Upper lobe of left lung (tissue), 4 donors: Measurements from ENCODE around the gene PLEKHM2.
A peak's percentile ranks its signal among the peaks of the same experiment; 100 is the strongest.

ENCODE experiments used
- EP300 ChIP-seq, 4 donors: sonication (generic); formaldehyde crosslinking; IDR thresholded peaks; one replicate each; pipeline ENCODE4 v1.5.1; 2017; ENCODE audit warnings: antibody characterized with exemption in 4 of 4, control low read depth in 2 of 4
- POLR2A ChIP-seq, 4 donors: fragments of 450-650 bp; IDR thresholded peaks; one replicate each; pipeline ENCODE4 v1.5.1; 2016 to 2017; ENCODE audit warnings: antibody characterized with exemption in 4 of 4, mild to moderate bottlenecking in 2 of 4
- POLR2AphosphoS5 ChIP-seq, 2 donors: sonication (generic); formaldehyde crosslinking; IDR thresholded peaks; one replicate each; pipeline ENCODE4 v1.5.1; 2017; ENCODE audit warnings: antibody characterized with exemption in 2 of 2
- TF ChIP-seq, protein P1 (sequence below), 6 experiments: fragments of 450-650 bp in 4 of 6; fragments of 200-600 bp in 2 of 6; sonication (generic) in 2 of 6; IDR thresholded peaks; one replicate each; pipeline ENCODE4 v1.5.1; 2016 to 2019; ENCODE audit warnings: antibody characterized with exemption in 6 of 6

DNA sequence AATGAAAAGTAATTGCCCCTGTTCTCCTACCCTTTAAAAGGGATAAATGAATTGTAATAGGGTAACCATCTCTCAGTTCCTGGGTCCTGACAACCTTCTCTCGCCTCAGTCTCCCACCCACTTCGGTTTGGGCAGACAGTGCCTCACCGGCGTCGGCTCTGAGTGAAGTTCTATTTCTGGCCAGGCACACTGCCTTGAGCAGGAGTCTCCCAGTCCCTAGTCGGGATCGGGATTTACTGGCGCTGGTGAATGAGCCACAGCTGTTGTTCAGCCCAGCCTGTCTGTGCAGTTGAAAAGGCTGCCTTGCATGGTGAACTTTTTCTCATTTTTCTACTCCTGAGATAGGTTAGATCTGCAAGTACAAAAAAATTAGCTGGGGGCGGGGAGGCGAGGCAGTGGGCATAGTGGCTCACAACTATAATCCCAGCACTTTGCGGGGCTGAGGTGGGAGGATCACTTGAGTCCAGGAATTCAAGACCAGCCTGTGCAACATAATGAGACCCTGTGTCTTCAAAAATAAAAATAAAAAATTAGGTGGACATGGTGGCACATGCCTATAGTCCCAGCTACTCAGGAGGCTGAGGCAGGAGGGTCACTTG lies 7.4 kb downstream of the PLEKHM2 start:
- TF ChIP-seq EP300 (IDR thresholded peaks at IDR 0.05) (no peak), POLR2A (IDR thresholded peaks at IDR 0.05) (no peak), POLR2AphosphoS5 (IDR thresholded peaks at IDR 0.05) (peak in 1 of 2 donors; percentile 51)
- TF ChIP-seq, protein P1, sequence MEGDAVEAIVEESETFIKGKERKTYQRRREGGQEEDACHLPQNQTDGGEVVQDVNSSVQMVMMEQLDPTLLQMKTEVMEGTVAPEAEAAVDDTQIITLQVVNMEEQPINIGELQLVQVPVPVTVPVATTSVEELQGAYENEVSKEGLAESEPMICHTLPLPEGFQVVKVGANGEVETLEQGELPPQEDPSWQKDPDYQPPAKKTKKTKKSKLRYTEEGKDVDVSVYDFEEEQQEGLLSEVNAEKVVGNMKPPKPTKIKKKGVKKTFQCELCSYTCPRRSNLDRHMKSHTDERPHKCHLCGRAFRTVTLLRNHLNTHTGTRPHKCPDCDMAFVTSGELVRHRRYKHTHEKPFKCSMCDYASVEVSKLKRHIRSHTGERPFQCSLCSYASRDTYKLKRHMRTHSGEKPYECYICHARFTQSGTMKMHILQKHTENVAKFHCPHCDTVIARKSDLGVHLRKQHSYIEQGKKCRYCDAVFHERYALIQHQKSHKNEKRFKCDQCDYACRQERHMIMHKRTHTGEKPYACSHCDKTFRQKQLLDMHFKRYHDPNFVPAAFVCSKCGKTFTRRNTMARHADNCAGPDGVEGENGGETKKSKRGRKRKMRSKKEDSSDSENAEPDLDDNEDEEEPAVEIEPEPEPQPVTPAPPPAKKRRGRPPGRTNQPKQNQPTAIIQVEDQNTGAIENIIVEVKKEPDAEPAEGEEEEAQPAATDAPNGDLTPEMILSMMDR (IDR thresholded peaks at IDR 0.05), result no peak
